Keratinocyte (primary cell): ENCODE data around the gene AKT1S1. TPM values are rescaled to one million over a fixed set of nuclear protein-coding genes. Genes with fewer than 3 reads are reported as not detected.

Experiments used
- DNase-seq: peaks from one replicate; pipeline ENCODE4 v3.0.0-alpha.2; 2011; ENCODE audit warnings: low read depth, missing footprints, low spot score
- FAIRE-seq: peaks from 2 replicates; lab custom pipeline; 2011; peaks lifted over from hg19 to GRCh38; lab: Jason Lieb, UNC
- H2AFZ ChIP-seq: 2 replicates; pipeline ENCODE4 v1.6.0; 2012; ENCODE audit warnings: low read length, control low read depth, inconsistent platforms; ENCODE audit not compliant: control insufficient read depth
- H3K27ac ChIP-seq: 2 replicates; pipeline ENCODE4 v1.5.1; 2011; ENCODE audit warnings: low read length; ENCODE audit not compliant: control insufficient read depth, insufficient read depth
- H3K27me3 ChIP-seq: 3 replicates; pipeline ENCODE4 v1.6.0; 2011; ENCODE audit warnings: low read length; ENCODE audit not compliant: control insufficient read depth, insufficient read depth; ENCODE audit errors: extremely low read depth
- H3K36me3 ChIP-seq, 2 experiments: 2 replicates in 1 of 2; 3 replicates in 1 of 2; pipeline ENCODE4 v1.5.1; 2011; ENCODE audit warnings: low read length in 2 of 2, mild to moderate bottlenecking in 1 of 2; ENCODE audit not compliant: control insufficient read depth in 2 of 2, insufficient read depth in 2 of 2; ENCODE audit errors: extremely low read depth in 1 of 2
- H3K4me1 ChIP-seq: 3 replicates; pipeline ENCODE4 v1.5.1; 2011; ENCODE audit warnings: low read length; ENCODE audit not compliant: control insufficient read depth, insufficient read depth; ENCODE audit errors: extremely low read depth
- H3K4me2 ChIP-seq: 3 replicates; pipeline ENCODE4 v1.6.0; 2011; ENCODE audit warnings: low read depth, low read length; ENCODE audit not compliant: control insufficient read depth, insufficient read depth; ENCODE audit errors: extremely low read depth
- H3K4me3 ChIP-seq, 3 experiments: fragments of 200-600 bp in 1 of 3; sonication (generic) in 1 of 3; 2 replicates in 2 of 3; 3 replicates in 1 of 3; pipeline ENCODE4 v1.5.1; 2011 to 2016; ENCODE audit warnings: low read length in 3 of 3, mild to moderate bottlenecking in 3 of 3, control low read depth in 2 of 3, inconsistent platforms in 1 of 3, low read depth in 1 of 3, mixed read lengths in 1 of 3, mixed run types in 1 of 3, moderate library complexity in 1 of 3; ENCODE audit not compliant: control insufficient read depth in 2 of 3, insufficient read depth in 2 of 3; ENCODE audit errors: extremely low read depth in 1 of 3
- H3K79me2 ChIP-seq: 2 replicates; pipeline ENCODE4 v1.6.0; 2012; ENCODE audit warnings: low read length; ENCODE audit not compliant: control insufficient read depth, insufficient read depth
- H3K9ac ChIP-seq: 3 replicates; pipeline ENCODE4 v1.6.0; 2011; ENCODE audit warnings: low read length; ENCODE audit not compliant: control insufficient read depth, insufficient read depth; ENCODE audit errors: extremely low read depth
- H3K9me1 ChIP-seq: 3 replicates; pipeline ENCODE4 v1.6.0; 2011; ENCODE audit warnings: low read length; ENCODE audit not compliant: control insufficient read depth, insufficient read depth; ENCODE audit errors: extremely low read depth
- H3K9me3 ChIP-seq: 2 replicates; pipeline ENCODE4 v1.5.1; 2012; ENCODE audit warnings: low read depth, low read length; ENCODE audit not compliant: control insufficient read depth
- H4K20me1 ChIP-seq: 3 replicates; pipeline ENCODE4 v1.6.0; 2011; ENCODE audit warnings: low read length; ENCODE audit not compliant: control insufficient read depth, insufficient read depth; ENCODE audit errors: extremely low read depth
- CTCF ChIP-seq, 3 experiments: IDR thresholded peaks in 1 of 3; conservative IDR thresholded peaks in 1 of 3; optimal IDR thresholded peaks in 1 of 3; 2 replicates in 2 of 3; 3 replicates in 1 of 3; pipeline versions ENCODE3 to v1.5.1; 2011; ENCODE audit warnings: low read length in 3 of 3, mild to moderate bottlenecking in 3 of 3, moderate library complexity in 2 of 3, control low read depth in 1 of 3, inconsistent platforms in 1 of 3; ENCODE audit not compliant: insufficient read depth in 2 of 3; ENCODE audit errors: extremely low read depth in 1 of 3
- EZH2 ChIP-seq: IDR thresholded peaks from one replicate; pipeline ENCODE4 v1.6.1; 2012; ENCODE audit warnings: inconsistent platforms, mild to moderate bottlenecking, low read length, moderate library complexity
- dilution Hi-C: fragments of 300-500 bp; cut with MboI; formaldehyde crosslinking; loops from one replicate; pipeline ENCODE4 v1.7.0; 2020; ENCODE audit warnings: low sequenced_read_pairs; ENCODE audit not compliant: extremely low pct_ligation_motif_present
- polyA plus RNA-seq, 5 experiments: library from polyadenylated mRNA; depleted of rRNA in 3 of 5; stranded (reverse) in 3 of 5; stranded (forward) in 1 of 5; unstranded in 1 of 5; fragments of >200 nt; gene quantifications; 1 replicate in 1 of 5; 2 replicates in 3 of 5; 3 replicates in 1 of 5; pipeline versions ENCODE4 v1.2.1 to v1.2.3, GENCODE V29; 2011 to 2012; ENCODE audit warnings: missing spikeins in 2 of 5, low read depth in 1 of 5, low replicate concordance in 1 of 5

Gene AKT1S1
- polyA plus RNA-seq, 1 donor (not counting 4 experiments of a cell fraction or from before 2014, with no cell fraction given): 27.2 TPM

DNA sequence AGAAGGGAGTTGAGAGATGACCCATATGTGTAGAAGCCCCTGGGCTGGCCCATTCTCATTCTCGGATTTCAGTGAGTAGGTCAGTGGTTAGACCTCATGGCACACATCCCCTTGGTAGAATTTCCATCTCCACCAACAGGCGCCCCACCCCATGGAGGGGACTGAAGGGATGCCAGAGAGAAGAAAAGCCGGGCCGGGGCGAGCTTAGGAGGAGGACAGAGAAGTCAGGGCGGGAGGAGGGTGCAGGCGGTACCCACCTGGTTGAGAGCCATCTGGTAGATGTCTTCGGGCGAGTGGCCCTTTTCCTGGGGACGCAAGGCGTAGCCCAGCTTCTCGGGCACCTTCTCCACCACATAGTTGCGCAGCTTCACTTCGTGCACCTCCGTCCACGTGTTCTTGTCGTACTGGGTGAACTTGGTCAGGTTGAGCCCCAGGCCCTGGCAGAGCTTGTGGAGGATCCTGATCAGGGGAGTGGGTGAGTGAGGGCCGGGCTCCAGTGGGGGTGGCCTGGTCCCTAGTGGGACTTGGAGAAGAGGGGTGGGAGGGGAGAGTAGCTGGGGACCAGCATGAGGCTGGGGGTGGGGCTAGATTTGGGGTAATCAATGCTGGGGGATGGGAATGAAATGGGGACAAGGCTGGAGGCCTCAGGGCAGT is 17.0 kb upstream of the AKT1S1 start:
- H3K9ac ChIP-seq: no peak overlapping the region
- H3K9me3 ChIP-seq: no peaks in the 10 kb centered on the region
- TF ChIP-seq CTCF (optimal IDR thresholded peaks at IDR 0.05 in 1 of 3, IDR thresholded peaks at IDR 0.05 in 1 of 3, conservative IDR thresholded peaks at IDR 0.05 in 1 of 3; ENCODE audit: extremely low read depth in 1 of 3, insufficient read depth in 2 of 3, low read length in 3 of 3): no peak
- FAIRE-seq (no peak), DNase-seq (no peak)
- H3K4me1 ChIP-seq: peaks cover 6% of the 10 kb centered on the region
- no peak overlapping the region for H3K4me3 ChIP-seq
- no peak overlapping the region for H3K27ac ChIP-seq
- peaks cover 25% of the 10 kb centered on the region for H3K27me3 ChIP-seq
- dilution Hi-C loops: no loop called here
- no peaks in the 10 kb centered on the region for H3K79me2 ChIP-seq
- H3K36me3 ChIP-seq: no peaks in the 10 kb centered on the region
- H2AFZ ChIP-seq: no peak overlapping the region
- H3K9me1 ChIP-seq: no peaks in the 10 kb centered on the region
- H3K4me2 ChIP-seq: no peak overlapping the region
- H4K20me1 ChIP-seq: no peaks in the 10 kb centered on the region

DNA sequence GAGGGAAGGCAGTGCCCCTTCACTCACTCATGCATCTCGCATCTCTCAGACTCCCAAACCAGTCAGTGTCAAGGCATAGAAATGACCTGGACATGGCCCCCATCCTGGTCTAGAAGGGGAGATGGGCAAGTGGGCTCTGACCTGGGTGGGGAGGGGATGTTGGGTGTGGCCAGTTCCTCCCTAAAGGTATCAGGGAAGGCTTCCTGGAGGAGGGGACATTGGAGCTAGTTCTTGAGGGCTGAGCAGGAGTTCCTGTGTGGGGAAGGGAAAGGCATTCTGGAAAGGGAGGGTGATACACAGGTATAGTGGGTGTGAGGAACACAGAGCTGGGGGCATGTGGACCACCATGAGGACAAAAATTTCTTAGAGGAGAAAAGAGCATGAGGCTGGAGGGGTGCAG is 15.6 kb upstream of the AKT1S1 start:
- H3K9me3 ChIP-seq: no peaks in the 10 kb centered on the region
- no peak for TF ChIP-seq CTCF (optimal IDR thresholded peaks at IDR 0.05 in 1 of 3, IDR thresholded peaks at IDR 0.05 in 1 of 3, conservative IDR thresholded peaks at IDR 0.05 in 1 of 3; ENCODE audit: extremely low read depth in 1 of 3, insufficient read depth in 2 of 3, low read length in 3 of 3)
- no peak for TF ChIP-seq EZH2
- no peak overlapping the region for H2AFZ ChIP-seq
- H3K9me1 ChIP-seq: no peaks in the 10 kb centered on the region
- dilution Hi-C loops: no loop called here
- H3K36me3 ChIP-seq: no peaks in the 10 kb centered on the region
- H3K79me2 ChIP-seq: no peaks in the 10 kb centered on the region
- peaks cover 25% of the 10 kb centered on the region for H3K27me3 ChIP-seq
- DNase-seq (no peak), FAIRE-seq (no peak)
- H3K4me1 ChIP-seq: peaks cover 6% of the 10 kb centered on the region
- no peak overlapping the region for H3K27ac ChIP-seq
- no peak overlapping the region for H3K4me3 ChIP-seq
- no peak overlapping the region for H3K9ac ChIP-seq
- H4K20me1 ChIP-seq: no peaks in the 10 kb centered on the region
- H3K4me2 ChIP-seq: no peak overlapping the region
